HepG2 (cell line): ENCODE data around the gene DCTN1. TPM values are rescaled to one million over a fixed set of nuclear protein-coding genes. Genes with fewer than 3 reads are reported as not detected.

Source experiments
- ARNTL ChIP-seq: sonication (generic); formaldehyde crosslinking; IDR thresholded peaks from 2 replicates; pipeline ENCODE4 v1.4.0; 2020; ENCODE audit warnings: mild to moderate bottlenecking, missing genetic modification reagents
- CCDC6 ChIP-seq: sonication (generic); formaldehyde crosslinking; IDR thresholded peaks from 2 replicates; pipeline ENCODE4 v1.8.1; 2022; ENCODE audit warnings: mild to moderate bottlenecking, missing genetic modification reagents, moderate library complexity
- ELF4 ChIP-seq: sonication (generic); formaldehyde crosslinking; IDR thresholded peaks from 2 replicates; pipeline ENCODE4 v1.5.0; 2020; ENCODE audit warnings: missing genetic modification reagents, mild to moderate bottlenecking, moderate library complexity, borderline replicate concordance
- GTF3A ChIP-seq: sonication (generic); formaldehyde crosslinking; conservative IDR thresholded peaks from 2 replicates; pipeline ENCODE4 v1.4.0; 2020; ENCODE audit warnings: mild to moderate bottlenecking, missing genetic modification reagents
- KDM1A ChIP-seq: IDR thresholded peaks from 2 replicates; pipeline ENCODE4 v1.6.1; 2016; ENCODE audit warnings: missing compliant biosample characterization
- LBX2 ChIP-seq: sonication (generic); formaldehyde crosslinking; IDR thresholded peaks from 2 replicates; pipeline ENCODE4 v1.5.0; 2020; ENCODE audit warnings: missing genetic modification reagents, mild to moderate bottlenecking, borderline replicate concordance
- MAFG ChIP-seq: sonication (generic); formaldehyde crosslinking; IDR thresholded peaks from 2 replicates; pipeline ENCODE4 v1.5.1; 2020; ENCODE audit warnings: mild to moderate bottlenecking, missing genetic modification reagents
- MEIS2 ChIP-seq: sonication (generic); formaldehyde crosslinking; IDR thresholded peaks from 2 replicates; pipeline ENCODE4 v1.9.0; 2021; ENCODE audit warnings: mild to moderate bottlenecking, missing genetic modification reagents
- NFRKB ChIP-seq: fragments of 450-650 bp; IDR thresholded peaks from 2 replicates; pipeline ENCODE4 v1.6.1; 2017
- PRDM15 ChIP-seq: sonication (generic); formaldehyde crosslinking; IDR thresholded peaks from 2 replicates; pipeline ENCODE4 v1.4.0; 2020; ENCODE audit warnings: missing genetic modification reagents
- TFDP1 ChIP-seq: IDR thresholded peaks from 2 replicates; pipeline ENCODE4 v1.6.1; 2016; ENCODE audit warnings: missing compliant biosample characterization, missing genetic modification reagents, borderline replicate concordance
- ZBTB14 ChIP-seq: sonication (generic); formaldehyde crosslinking; IDR thresholded peaks from 2 replicates; pipeline ENCODE4 v1.4.0; 2020; ENCODE audit warnings: missing genetic modification reagents
- ZBTB20 ChIP-seq: sonication (generic); formaldehyde crosslinking; IDR thresholded peaks from 2 replicates; pipeline ENCODE4 v1.8.1; 2023; ENCODE audit warnings: missing genetic modification reagents, low read depth, mild to moderate bottlenecking, borderline replicate concordance
- ZBTB46 ChIP-seq: sonication (generic); formaldehyde crosslinking; IDR thresholded peaks from 2 replicates; pipeline ENCODE4 v1.4.0; 2020; ENCODE audit warnings: mild to moderate bottlenecking, missing genetic modification reagents, borderline replicate concordance
- ZFP36L1 ChIP-seq: sonication (generic); formaldehyde crosslinking; IDR thresholded peaks from 2 replicates; pipeline ENCODE4 v1.8.0; 2022; ENCODE audit warnings: mild to moderate bottlenecking, missing genetic modification reagents, moderate library complexity
- ZNF274 ChIP-seq: sonication (generic); formaldehyde crosslinking; IDR thresholded peaks from 2 replicates; pipeline ENCODE4 v1.5.1; 2020; ENCODE audit warnings: mild to moderate bottlenecking, missing genetic modification reagents
- ZNF484 ChIP-seq: sonication (generic); formaldehyde crosslinking; IDR thresholded peaks from 2 replicates; pipeline ENCODE4 v1.5.1; 2020; ENCODE audit warnings: mild to moderate bottlenecking, low read depth, missing genetic modification reagents, borderline replicate concordance
- ZNF614 ChIP-seq: IDR thresholded peaks from 2 replicates; pipeline ENCODE4 v1.6.1; 2018; ENCODE audit warnings: missing biosample characterization, missing genetic modification reagents, inconsistent platforms, borderline replicate concordance
- ZNF652 ChIP-seq: IDR thresholded peaks from 2 replicates; pipeline ENCODE4 v1.6.1; 2016; ENCODE audit warnings: low read depth, borderline replicate concordance
- ZNF784 ChIP-seq: sonication (generic); formaldehyde crosslinking; IDR thresholded peaks from 2 replicates; pipeline ENCODE4 v1.5.1; 2020; ENCODE audit warnings: missing genetic modification reagents, mild to moderate bottlenecking, borderline replicate concordance
- ZSCAN21 ChIP-seq: sonication (generic); formaldehyde crosslinking; IDR thresholded peaks from 2 replicates; pipeline ENCODE4 v1.8.0; 2022; ENCODE audit warnings: mild to moderate bottlenecking, missing genetic modification reagents, moderate library complexity, borderline replicate concordance
- ZSCAN25 ChIP-seq: sonication (generic); formaldehyde crosslinking; IDR thresholded peaks from 2 replicates; pipeline ENCODE4 v1.8.0; 2022; ENCODE audit warnings: mild to moderate bottlenecking, missing genetic modification reagents
- polyA plus RNA-seq, 8 experiments: library from polyadenylated mRNA; depleted of rRNA in 3 of 8; stranded (reverse) in 7 of 8; unstranded in 1 of 8; fragments of >200 nt; fragmentation: Illumina TruSeq in 4 of 8; extraction: Trizol in 4 of 8; gene quantifications; 2 replicates each; pipeline versions ENCODE4 v1.2.1 to v1.2.3, GENCODE V29; 2011 to 2016; ENCODE audit warnings: low read depth in 4 of 8, missing spikeins in 1 of 8, mixed read lengths in 1 of 8; ENCODE audit not compliant: insufficient read depth in 1 of 8
- total RNA-seq, 5 experiments: library from RNA; depleted of rRNA; stranded (reverse); fragments of >200 nt; fragmentation: Illumina TruSeq; extraction: Trizol; gene quantifications; 2 replicates each; pipeline ENCODE4 v1.2.3, GENCODE V29; 2016; ENCODE audit warnings: low read depth in 1 of 5

The DCTN1 gene
- total and polyA plus RNA-seq, 2 of the 13 experiments (the other 11 are each of a cell fraction or from before 2014, with no cell fraction given) = 73.2 to 122 TPM

GRCh38 chr2:74391209-74391579 is 11.1 kb upstream of the DCTN1 start (continued):
- TF ChIP-seq TFDP1 (CRISPR knock-in tag) (0 out of 2 replicates have a peak, but pooled peaks have one; percentile 24), ZNF784 (peak; percentile 67; the same call in 1 of the 2 replicates), ZBTB46 (CRISPR knock-in tag) (no peak), ZNF274 (no peak), GTF3A (CRISPR knock-in tag) (no peak), ZSCAN25 (CRISPR knock-in tag) (no peak), ZNF652 (CRISPR knock-in tag) (no peak), ZFP36L1 (no peak), PRDM15 (CRISPR knock-in tag) (no peak), LBX2 (CRISPR knock-in tag) (no peak), ZSCAN21 (CRISPR knock-in tag) (no peak), ZBTB20 (CRISPR knock-in tag) (0 out of 2 replicates have a peak, but pooled peaks have one; percentile 17), ZNF614 (CRISPR knock-in tag) (no peak), ZNF484 (CRISPR knock-in tag) (no peak), ZBTB14 (CRISPR knock-in tag) (0 out of 2 replicates have a peak, but pooled peaks have one; percentile 23), NFRKB (no peak), KDM1A (CRISPR knock-in tag) (no peak), ELF4 (CRISPR knock-in tag) (no peak), CCDC6 (CRISPR knock-in tag) (no peak), MAFG (CRISPR knock-in tag) (no peak), ARNTL (CRISPR knock-in tag) (no peak), MEIS2 (CRISPR knock-in tag) (peak; percentile 10; the same call in 1 of the 2 replicates)
